OCI-LY3 (cell line): ENCODE data around the gene CANX.

Source experiments
- EZH2phosphoT487 ChIP-seq: fragments of 200-600 bp; shearing (Covaris generic); IDR thresholded peaks from 2 replicates; pipeline ENCODE4 v1.6.1; 2018; ENCODE audit warnings: antibody characterized with exemption, mixed run types, low read depth
- TF ChIP-seq, protein P1 (sequence below): fragments of 200-600, 300-600 bp; sonication (generic); IDR thresholded peaks from 2 replicates; pipeline ENCODE4 v1.5.1; 2014; ENCODE audit warnings: antibody characterized with exemption, low read length, low read depth

DNA sequence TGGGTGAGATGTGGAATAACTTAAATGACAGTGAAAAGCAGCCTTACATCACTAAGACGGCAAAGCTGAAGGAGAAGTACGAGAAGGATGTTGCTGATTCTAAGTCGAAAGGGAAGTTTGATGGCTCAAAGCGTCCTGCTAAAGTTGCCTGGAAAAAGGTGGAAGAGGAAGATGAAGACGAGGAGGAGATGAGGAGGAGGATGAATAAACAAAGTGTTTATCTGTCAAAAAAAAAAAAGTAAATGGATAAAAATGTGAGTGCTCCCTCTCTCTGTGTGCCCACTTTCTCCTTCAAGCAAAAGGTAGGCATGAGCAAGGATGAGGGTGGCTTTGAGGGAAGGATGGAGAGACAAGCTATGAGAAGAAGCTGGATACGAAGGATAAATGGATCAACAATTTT, 4.2 kb upstream of the CANX start:
- TF ChIP-seq, protein P1, sequence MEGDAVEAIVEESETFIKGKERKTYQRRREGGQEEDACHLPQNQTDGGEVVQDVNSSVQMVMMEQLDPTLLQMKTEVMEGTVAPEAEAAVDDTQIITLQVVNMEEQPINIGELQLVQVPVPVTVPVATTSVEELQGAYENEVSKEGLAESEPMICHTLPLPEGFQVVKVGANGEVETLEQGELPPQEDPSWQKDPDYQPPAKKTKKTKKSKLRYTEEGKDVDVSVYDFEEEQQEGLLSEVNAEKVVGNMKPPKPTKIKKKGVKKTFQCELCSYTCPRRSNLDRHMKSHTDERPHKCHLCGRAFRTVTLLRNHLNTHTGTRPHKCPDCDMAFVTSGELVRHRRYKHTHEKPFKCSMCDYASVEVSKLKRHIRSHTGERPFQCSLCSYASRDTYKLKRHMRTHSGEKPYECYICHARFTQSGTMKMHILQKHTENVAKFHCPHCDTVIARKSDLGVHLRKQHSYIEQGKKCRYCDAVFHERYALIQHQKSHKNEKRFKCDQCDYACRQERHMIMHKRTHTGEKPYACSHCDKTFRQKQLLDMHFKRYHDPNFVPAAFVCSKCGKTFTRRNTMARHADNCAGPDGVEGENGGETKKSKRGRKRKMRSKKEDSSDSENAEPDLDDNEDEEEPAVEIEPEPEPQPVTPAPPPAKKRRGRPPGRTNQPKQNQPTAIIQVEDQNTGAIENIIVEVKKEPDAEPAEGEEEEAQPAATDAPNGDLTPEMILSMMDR = no peak
- TF ChIP-seq EZH2phosphoT487 = no peak
